M059J (cell line): ENCODE measurements around the gene ENPEP. TPM values are rescaled to one million over a fixed set of nuclear protein-coding genes. Genes with fewer than 3 reads are reported as not detected.
"Not testable (repeated sequence)": the region's sequence is repeated elsewhere in the genome, so short reads cannot be mapped to it uniquely, and the experiment has no call there.

ENCODE experiments used
- DNase-seq: peaks from one replicate; pipeline ENCODE4 v3.0.0-alpha.2; 2012; ENCODE audit warnings: low read depth
- total RNA-seq: library from RNA; depleted of rRNA; stranded (reverse); fragments of >200 nt; shearing (Covaris generic); gene quantifications from 2 replicates; pipeline ENCODE4 v1.2.3, GENCODE V29; 2014

Gene ENPEP
- total RNA-seq, 1 experiment from 2014 or later: 0.17 TPM

DNA sequence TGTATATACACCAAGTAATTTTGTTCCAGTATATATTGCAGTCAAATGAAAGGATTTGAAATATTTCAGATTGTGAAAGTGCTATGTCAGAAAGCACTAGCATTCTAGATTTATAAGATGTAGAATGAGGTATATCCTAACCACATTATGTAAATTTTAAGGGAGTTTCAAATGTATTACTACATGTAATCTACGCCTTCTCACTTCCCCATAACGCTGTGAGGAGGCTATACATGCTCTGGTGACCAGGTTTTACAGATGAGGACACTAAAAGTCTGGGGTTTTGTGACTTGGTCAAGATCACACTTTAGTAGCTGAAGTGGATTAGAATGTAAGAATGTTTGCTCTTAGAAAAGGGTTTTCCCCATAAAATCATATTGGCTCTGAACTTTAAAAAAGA, 8.1 kb downstream of the ENPEP start:
- no peak for DNase-seq

DNA sequence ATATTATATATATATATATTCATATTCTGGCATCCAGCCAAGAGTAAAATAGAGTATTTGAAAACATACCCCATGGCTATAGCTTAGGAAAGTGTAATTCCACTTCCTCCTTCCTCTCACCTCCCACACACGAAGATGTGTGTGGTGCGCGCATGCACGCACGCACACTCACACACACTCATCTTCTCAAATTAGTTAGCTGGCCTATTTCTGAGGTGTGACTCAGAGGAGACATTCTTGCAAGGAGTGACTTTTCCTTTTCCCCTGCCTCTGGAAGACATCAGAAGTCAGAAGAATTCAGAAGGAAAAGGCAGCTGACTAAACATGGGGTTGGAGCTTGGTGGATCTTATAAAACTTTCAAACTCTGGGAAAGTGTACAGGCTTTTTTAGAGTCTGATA, 8.8 kb downstream of the ENPEP start:
- peak; percentile 85 for DNase-seq

DNA sequence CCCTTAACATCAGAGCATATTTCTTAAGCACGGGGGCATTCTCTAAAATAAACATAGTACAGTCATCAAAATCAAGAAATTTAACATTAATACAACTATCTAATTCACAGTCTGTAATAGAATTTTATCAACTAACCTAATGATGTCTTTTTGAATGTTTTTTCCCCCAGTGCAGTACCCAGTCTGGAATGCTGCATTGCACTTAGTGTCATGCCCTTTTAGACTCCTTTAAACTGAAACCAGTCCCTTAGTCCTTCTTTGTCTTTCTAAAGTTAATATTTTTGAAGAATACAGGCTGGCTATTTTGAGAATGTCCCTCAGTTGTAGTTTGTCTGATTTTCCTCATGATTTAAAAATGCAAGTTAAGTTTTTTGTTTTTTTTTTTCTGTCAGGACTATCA, 9.5 kb downstream of the ENPEP start:
- no peak for DNase-seq

DNA sequence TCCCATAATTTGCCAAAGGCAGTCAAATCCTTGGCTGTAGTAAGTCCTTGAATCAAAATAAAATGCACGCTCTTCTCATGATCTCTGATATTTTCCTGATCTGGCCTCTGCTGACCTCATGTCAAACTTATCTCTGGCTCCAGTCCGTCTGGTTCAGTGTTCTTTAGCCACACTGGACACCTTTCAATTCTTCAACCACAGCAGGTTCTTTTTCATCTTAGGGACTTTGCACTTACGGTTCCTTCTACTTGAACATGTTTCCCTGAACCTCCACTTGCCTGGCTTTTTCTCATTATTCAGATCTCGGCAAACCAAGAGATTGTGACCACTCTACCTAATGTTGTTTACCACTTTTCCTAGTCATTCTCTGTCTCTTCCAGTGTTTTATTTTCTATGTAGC, 10.3 kb downstream of the ENPEP start:
- no peak for DNase-seq

DNA sequence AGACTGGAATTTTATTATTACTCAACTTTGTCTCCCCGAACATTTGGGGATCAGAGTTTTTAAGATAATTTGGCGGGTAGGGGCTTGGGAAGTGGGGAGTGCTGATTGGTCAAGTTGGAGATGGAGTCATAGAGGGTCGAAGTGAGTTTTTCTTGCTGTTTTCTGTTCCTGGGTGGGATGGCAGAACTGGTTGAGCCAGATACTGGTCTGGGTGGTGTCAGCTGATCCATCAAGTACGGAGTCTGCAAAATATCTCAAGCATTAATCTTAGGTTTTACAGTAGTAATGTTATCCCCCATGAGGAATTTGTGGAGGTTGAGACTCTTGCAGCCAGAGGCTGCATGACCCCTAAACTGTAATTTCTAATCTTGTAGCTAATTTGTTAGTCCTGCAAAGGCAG, 10.9 kb downstream of the ENPEP start:
- not testable (repeated sequence) for DNase-seq

DNA sequence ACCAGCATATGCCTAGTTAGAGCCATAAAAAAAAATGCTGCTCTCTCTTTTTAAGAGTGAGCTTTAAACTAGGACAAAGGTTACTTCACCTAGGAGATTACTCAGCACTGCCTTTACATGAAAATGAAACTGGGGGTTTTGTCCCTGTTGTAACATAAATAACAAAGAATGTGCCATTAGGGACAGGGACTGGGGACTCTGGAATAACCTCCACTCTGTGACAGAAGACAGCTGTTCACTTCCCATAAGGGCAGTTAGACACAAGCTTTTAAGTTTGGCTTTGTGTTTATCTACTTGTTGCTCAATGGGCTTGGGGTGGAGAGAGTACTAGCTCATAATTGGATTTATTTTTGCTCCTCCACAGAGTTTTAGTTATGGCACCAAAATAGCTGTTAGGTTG, 11.9 kb downstream of the ENPEP start:
- DNase-seq: peak; percentile 39

DNA sequence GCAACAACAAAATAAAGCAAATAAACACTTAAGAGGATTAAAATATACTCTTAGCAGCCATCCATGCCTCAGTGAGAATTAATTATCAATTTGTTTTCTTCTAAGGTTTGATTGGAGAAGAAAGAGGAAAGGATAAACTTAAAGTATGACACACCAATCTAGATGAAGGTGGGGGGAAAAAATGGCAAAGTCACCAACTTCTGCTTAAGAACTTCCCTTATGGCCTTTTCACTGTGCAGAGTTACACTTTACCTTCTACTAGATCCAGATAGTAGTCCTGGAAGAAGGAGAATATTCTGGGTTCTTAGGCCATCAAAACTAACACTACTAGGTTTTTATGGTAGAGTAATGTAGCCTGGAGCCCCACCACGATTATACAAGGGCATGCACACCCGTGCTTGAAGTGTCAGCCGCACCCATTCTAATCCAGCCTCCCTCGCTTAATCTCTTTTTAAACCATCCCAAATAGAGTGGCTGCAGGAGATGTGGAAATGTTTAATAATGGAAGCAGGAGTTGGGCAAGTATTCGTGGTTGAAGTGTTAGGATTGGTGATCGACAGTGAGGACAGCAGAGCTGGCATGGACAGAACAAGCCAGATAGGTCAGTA, 14.1 kb downstream of the ENPEP start:
- DNase-seq: no peak

DNA sequence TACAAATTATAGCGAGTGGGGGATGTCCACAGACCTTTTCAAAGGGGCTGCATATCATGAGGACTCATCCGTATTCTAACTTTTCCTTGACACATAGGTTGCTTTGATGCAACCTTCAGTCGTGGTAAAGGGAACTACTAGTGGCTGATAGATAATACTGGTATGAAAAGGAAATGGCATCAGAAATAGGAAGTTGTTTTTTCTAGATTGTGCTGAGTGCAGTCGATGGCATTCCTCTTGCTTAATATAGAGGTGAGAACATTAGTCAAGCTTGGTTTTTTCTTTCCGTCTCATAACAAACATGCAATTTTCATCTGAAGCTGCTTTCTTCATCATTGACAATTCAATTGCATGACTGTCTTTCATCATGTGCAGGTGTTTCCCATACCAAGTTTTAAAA, 16.6 kb downstream of the ENPEP start:
- no peak for DNase-seq

DNA sequence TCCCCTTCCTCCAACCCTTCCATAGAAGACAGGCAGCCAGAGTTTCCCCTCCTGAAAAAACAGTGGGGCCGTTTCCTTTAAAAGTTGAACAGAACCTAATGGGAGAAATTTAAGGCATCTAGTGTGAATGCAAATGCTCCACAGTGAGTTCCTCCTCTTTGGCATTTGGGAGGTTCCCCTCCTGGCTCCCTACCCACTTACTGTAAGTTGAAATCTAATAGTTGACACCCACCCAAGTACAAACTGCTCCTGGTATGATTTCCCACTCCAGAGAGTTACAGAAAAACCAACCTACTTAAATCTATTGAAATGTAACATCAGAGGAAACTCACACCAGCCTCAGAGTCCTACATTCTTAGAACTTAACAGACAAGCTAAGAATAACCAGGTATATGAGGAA, 17.6 kb downstream of the ENPEP start:
- no peak for DNase-seq

DNA sequence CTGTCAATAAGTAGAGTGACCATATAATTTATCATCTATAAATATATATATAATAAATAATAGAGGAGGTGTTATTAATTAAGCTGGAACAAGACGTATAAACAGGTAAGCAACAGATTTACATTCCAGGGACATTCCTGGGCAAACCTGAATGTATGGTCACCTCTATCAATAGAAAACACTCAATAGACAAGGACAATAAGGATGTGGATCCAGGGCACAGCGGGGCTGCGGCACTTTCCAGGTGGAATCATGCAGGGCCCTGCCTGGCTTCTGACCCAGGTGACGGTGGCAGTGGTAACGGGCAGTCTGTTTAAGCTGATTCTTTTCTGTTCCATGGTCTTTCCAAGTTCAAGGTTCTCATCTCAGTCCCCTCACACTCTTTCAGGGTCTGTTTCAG, 22.5 kb downstream of the ENPEP start:
- DNase-seq: no peak

DNA sequence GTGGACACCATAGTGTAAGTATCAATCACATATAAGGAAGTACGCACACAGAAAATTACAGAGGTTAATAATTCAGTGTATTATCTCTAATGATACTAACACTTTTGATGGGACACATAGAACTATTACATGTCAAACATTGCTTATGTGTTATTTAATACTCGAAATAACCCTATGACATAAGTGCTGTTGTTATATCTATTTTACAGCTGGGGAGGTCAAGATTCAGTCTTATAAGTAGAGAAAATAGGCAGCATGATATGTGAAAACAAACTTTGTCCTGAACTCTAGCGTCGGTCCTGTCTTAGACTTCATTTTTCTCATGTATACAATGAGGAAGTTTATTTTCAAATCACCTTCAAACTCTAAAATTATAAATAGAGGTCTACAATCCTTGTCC, 23.2 kb downstream of the ENPEP start:
- no peak for DNase-seq

DNA sequence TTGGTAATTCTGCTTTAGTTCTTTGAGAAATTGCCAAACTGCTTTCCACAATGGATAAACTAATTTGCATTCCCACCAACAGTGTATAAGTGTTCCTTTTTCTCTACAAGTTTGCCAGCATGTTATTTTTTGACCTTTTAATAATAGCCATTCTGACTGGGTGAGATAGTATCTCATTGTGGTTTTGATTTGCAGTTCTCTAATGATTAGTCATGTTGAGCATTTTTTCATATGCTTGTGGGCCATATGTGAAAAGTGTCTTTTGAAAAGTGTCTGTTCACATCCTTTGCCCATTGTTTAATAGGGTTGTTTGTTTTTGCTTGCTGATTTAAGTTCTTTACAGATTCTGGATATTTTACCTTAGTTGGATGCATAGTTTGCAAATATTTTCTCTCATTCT, 25.9 kb downstream of the ENPEP start:
- DNase-seq: peak; percentile 72

DNA sequence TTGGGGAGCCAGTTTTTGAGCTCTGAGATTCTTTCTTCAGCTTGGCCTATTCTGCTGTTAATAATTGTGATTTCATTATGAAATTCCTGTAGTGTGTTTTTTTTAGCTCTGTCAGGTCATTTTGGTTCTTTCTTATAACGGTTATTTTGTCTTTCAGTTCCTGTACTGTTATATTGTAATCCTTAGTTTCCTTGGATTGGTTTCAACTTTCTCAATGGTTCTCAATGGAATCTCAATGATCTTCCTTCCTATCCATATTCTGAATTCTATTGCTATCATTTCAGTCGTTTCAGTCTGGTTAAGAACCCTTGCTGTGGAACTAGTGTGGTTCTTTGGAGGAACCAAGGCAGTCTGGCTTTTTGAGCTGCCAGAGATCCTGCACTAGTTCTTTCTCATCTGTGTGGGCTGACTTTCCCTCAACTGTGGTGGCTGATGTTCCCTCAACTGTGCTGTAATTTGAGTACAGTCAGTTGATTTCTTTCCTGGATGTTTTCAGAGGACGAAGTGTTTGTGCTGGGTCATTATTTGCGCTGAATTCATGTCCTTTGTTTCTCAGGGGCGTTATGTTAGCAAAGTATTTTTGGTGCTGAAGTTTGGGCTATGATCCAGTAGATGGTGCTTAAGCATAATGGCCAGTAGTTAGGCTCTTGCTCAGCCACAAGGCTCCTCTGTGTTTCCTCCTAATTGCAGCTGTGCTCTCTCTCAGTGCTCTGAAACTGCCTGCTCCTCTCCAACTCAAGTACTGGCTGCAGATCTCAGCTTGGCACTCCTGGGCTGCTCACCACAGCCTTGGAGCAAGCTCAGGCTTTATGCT, 27.5 kb downstream of the ENPEP start:
- DNase-seq: no peak

DNA sequence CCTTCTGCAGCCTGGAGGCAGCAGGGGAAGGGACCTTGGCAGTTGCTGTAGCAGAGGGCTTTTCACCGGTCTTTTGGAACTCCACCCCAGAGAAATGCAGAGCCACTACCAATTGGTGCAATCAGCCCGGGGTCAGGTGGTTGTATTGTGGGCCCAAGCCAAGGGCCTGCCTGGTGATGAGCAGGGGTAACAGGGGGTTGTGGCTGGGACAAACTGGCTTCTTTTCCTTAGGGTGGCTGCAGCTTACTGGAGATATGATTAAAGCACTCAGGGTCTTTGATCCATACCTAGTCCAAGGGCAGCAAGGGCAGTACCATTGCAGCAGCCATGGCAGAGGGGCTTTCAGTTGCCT, 28.1 kb downstream of the ENPEP start:
- DNase-seq: no peak

DNA sequence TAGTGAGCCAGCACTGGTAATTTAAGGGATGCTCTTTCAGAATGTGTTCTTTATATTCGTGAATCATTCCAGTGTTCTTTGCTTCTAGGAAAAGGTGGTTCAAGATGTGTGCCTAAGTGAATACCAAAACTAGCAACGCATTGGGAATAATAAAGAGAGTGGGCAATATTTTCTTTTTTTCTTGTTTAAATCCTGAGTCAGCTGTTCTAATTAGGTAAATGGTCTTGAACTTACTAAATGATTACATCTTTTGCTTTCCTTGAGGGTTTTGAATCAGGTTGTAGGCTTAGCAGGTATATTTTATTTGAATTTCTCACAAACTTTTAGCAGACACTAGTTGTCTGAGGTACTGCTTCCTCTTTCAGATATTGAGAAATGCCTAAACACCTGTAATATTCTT, 29.5 kb downstream of the ENPEP start:
- no peak for DNase-seq

DNA sequence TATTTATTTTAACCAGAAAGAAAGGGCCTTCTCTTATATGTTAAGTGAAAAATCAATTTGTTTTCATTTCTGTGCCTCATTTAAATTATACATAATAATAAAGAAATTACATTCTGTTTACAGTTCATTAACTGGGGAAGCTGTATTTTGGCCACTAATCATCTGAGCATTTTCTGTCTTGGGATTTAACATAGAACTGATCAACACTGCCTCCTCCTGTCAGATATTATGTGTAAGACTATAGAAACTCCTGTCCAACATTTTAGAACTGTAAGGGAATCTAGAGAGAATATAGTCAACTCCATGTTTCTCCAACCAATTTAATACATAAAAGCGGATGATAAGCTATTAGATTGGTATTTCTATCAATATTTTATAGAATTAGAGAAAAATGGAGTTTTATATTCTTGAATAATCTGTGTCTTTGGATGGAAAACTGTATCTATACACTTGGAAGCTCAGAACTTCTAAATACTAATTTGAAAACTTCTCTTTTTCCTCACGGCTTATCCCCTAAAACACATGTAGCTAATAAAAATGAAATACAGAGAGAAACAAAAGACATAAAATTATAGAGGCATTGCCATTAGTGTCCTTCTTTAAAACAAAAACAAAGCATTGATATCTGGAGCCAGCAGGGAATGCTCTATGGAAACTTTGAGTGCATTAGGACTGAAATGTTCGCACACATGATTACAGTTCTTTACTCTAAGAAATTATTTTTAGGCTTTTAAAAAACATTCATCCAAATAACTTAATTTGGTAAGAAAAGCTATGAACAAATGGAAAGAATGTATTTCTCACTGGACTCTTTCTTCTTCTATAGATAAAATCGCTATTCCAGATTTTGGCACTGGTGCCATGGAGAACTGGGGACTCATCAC, 33.1 kb downstream of the ENPEP start:
- peak; percentile 38 for DNase-seq

DNA sequence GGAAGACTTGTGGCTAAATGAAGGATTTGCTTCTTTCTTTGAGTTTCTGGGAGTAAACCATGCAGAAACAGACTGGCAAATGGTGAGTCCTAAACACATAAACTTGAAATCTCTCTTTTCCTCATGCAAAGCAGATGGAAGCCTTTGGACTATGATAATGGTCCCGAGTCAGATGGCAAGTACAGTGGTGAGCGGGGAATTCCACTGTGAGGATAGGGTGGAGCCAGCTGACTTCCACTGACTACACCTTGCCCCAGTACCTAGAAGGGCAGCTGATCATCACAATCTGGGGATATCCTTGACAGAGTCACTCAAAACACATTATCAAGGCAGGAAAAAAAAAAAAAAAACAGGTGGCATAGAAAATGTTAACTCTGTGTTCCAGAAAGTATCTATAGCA, 34.3 kb downstream of the ENPEP start:
- no peak for DNase-seq

DNA sequence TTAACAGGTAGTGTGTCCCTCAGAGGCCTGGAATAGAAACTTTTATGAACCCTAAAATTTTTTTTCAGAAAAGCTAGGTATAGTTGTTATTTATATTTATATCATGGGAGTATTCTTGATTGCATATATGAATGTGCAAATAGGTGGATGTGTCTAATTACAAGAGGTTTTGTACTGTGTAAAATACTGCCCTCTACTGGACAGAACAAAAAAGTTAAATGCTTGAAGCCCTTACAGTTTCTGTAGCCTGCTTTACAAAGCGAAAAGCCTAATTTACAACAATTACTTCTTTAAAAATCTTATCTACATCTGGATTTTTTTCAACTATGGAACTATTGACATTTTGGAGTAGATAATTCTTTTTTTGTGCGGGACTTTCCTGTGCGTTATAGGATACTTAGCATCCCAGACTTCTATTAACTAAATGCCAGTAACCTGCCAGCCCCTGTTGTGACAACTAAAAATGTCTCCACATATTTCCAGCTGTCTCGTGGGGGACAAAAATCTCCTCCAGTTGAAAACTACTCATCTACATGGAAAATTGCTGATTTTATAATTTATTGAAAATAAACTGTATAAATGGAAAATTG, 35.1 kb downstream of the ENPEP start:
- DNase-seq: peak; percentile 57

DNA sequence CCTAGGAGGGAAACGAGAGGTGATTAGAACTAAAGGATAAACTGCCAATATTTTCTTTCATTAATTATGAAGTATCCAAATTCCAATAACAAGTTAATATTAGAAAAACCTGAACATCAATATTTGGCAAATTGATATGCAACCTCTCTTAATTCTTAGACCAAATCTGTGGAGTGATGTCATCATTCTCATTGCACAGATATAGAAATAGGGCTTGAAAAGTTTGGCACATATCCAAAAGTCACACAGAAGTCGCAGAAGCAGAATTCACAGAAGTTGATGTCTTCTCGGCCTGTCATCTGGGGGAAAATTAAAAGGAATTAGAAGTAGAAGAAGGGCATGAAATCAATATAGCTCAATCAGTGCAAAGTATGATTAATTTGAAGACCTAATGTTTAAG, 36.9 kb downstream of the ENPEP start:
- no peak for DNase-seq

DNA sequence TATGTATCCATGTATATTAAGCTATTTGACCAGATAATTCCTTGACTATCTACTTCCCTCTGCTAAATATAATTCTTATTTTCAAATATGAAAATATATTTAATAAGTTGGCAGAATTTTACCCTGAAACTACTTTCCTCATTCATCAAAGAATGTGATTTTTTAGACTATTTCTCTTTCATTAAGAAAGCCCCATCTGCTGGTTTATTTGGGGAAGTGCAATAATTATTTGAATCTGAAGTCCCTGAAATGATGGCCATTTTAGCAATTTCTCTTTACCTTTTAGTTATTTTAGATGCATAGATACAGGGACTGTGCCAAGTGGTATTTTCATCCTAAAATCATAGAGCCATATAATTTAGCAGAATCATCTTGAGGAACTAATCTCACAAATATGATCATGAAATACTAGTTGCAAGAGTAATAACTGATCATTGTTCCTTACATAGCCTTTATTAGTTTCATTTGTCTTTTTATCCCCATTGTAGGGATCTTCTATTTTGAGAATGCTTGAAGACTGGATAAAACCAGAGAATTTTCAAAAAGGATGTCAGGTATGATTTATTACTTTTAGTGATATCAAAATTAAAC, 39.0 kb downstream of the ENPEP start:
- peak; percentile 51 for DNase-seq

DNA sequence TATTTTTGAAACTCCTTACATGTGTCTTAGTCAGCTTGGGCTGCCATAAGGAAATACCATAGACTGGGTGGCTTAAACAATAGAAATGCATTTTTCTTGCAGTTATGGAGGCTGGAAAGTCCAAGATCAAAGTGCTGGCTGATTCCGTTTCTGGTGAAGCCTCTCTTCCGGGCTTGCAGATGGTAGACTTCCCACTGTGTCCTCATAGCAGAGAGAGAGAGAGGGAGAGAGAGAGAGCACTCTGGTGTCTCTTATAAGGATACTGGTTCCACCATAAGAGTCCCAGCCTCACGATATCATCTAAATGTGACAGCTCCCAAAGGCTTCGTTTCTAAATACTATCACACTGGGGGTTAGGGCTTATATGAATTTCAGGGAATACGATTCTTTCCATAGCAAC, 39.7 kb downstream of the ENPEP start:
- peak; percentile 52 for DNase-seq
